Measurements from ENCODE around the gene OR4D5. TPM values are rescaled to one million over a fixed set of nuclear protein-coding genes. Genes with fewer than 3 reads are reported as not detected.

OR4D5 gene
- total RNA-seq, 1 donor from 2014 or later: not detected

GRCh38 chr11:123956752-123957151 is 17.3 kb downstream of the OR4D5 start:
- H3K4me1 Mint-ChIP-seq (ENCODE audit: unreplicated experiment): no peaks in the 10 kb centered on the region
- H3K4me3 Mint-ChIP-seq: no peak overlapping the region
- DNase-seq (ENCODE audit: extremely low spot score, unreplicated experiment): no peak
- peaks cover 8% of the 10 kb centered on the region for H3K27me3 Mint-ChIP-seq
- no peak overlapping the region for H3K27ac Mint-ChIP-seq
- TF ChIP-seq CTCF (conservative IDR thresholded peaks at IDR 0.05): no peak
- peaks cover 13% of the 10 kb centered on the region for H3K9me3 Mint-ChIP-seq
- H3K36me3 Mint-ChIP-seq: no peaks in the 10 kb centered on the region

GRCh38 chr11:123973816-123974215 is 34.4 kb downstream of the OR4D5 start:
- DNase-seq (ENCODE audit: extremely low spot score, unreplicated experiment): no peak
- Mint-ChIP-seq H3K9me3 (no peaks in the 10 kb centered on the region), H3K27me3 (no peaks in the 10 kb centered on the region), H3K4me3 (no peak overlapping the region), H3K36me3 (no peaks in the 10 kb centered on the region), H3K4me1 (ENCODE audit: unreplicated experiment) (no peaks in the 10 kb centered on the region), H3K27ac (no peak overlapping the region)
- TF ChIP-seq CTCF (conservative IDR thresholded peaks at IDR 0.05): no peak

- Mint-ChIP-seq H3K9me3 (no peaks in the 10 kb centered on the region), H3K4me1 (ENCODE audit: unreplicated experiment) (no peaks in the 10 kb centered on the region), H3K27me3 (peaks cover 3% of the 10 kb centered on the region), H3K36me3 (no peaks in the 10 kb centered on the region), H3K27ac (no peak overlapping the region), H3K4me3 (no peak overlapping the region)
- no peak for TF ChIP-seq CTCF (conservative IDR thresholded peaks at IDR 0.05)
- no peak for DNase-seq (ENCODE audit: extremely low spot score, unreplicated experiment)
Measured at GRCh38 chr11:123976770-123977560, 37.5 kb downstream of the OR4D5 start.

GRCh38 chr11:123977731-123978347 is 38.4 kb downstream of the OR4D5 start, which contains the start of gene OR10S1:
Gene OR10S1 (minus strand): TSS chr11:123977781. CDS start chr11:123977664, 117 bp downstream.
- Mint-ChIP-seq H3K4me3 (no peak within 1 kb of the TSS), H3K36me3 (no peaks in the 10 kb centered on the region), H3K4me1 (ENCODE audit: unreplicated experiment) (no peaks in the 10 kb centered on the region), H3K27ac (peak within 1 kb of the TSS; percentile 57), H3K27me3 (peaks cover 3% of the 10 kb centered on the region), H3K9me3 (no peaks in the 10 kb centered on the region)
- DNase-seq (ENCODE audit: extremely low spot score, unreplicated experiment): no peak
- no peak for TF ChIP-seq CTCF (conservative IDR thresholded peaks at IDR 0.05)

- no peak overlapping the region for H3K4me3 Mint-ChIP-seq
- no peak for TF ChIP-seq CTCF (conservative IDR thresholded peaks at IDR 0.05)
- no peak overlapping the region for H3K27ac Mint-ChIP-seq
- H3K9me3 Mint-ChIP-seq: no peaks in the 10 kb centered on the region
- no peak for DNase-seq (ENCODE audit: extremely low spot score, unreplicated experiment)
- no peaks in the 10 kb centered on the region for H3K4me1 Mint-ChIP-seq (ENCODE audit: unreplicated experiment)
- no peaks in the 10 kb centered on the region for H3K36me3 Mint-ChIP-seq
- H3K27me3 Mint-ChIP-seq: peaks cover 3% of the 10 kb centered on the region
Measured at GRCh38 chr11:123979311-123979710, 39.9 kb downstream of the OR4D5 start.

Other genes with a start within 250 kb of the OR4D5 start
- gene ZNF202, start 198.0 kb upstream of the OR4D5 start, total RNA-seq (ENCODE audit: low replicate concordance): 16.2 and 20.5 TPM in 2 replicates
- not detected in 2 replicates for gene OR6X1, start 185.1 kb upstream of the OR4D5 start, total RNA-seq (ENCODE audit: low replicate concordance)
- gene OR6M1, start 133.3 kb upstream of the OR4D5 start, total RNA-seq (ENCODE audit: low replicate concordance): not detected in 2 replicates
- not detected in 2 replicates for gene TMEM225, start 53.9 kb upstream of the OR4D5 start, total RNA-seq (ENCODE audit: low replicate concordance)
- not detected in 2 replicates for gene OR8D4, start 37.5 kb upstream of the OR4D5 start, total RNA-seq (ENCODE audit: low replicate concordance)
- gene OR6T1, start 4.2 kb downstream of the OR4D5 start, total RNA-seq (ENCODE audit: low replicate concordance): not detected in 2 replicates
- gene OR10S1, start 38.2 kb downstream of the OR4D5 start, total RNA-seq (ENCODE audit: low replicate concordance): not detected in 2 replicates
- not detected in 2 replicates for gene OR10G6, start 55.5 kb downstream of the OR4D5 start, total RNA-seq (ENCODE audit: low replicate concordance)
- gene OR10G4, start 73.4 kb downstream of the OR4D5 start, total RNA-seq (ENCODE audit: low replicate concordance): not detected in 2 replicates
- gene OR10G9, start 83.4 kb downstream of the OR4D5 start, total RNA-seq (ENCODE audit: low replicate concordance): not detected in 2 replicates
- gene OR10G8, start 87.2 kb downstream of the OR4D5 start, total RNA-seq (ENCODE audit: low replicate concordance): not detected in 2 replicates
- not detected in 2 replicates for gene OR10G7, start 101.7 kb downstream of the OR4D5 start, total RNA-seq (ENCODE audit: low replicate concordance)
- 29.7 and 42.9 TPM in 2 replicates for gene VWA5A, start 175.8 kb downstream of the OR4D5 start, total RNA-seq (ENCODE audit: low replicate concordance)
- gene OR10D3, start 243.7 kb downstream of the OR4D5 start, total RNA-seq (ENCODE audit: low replicate concordance): 0.26 TPM in 1 of 2 replicates, not detected in the other